ENCODE measurements around the gene ANLN.
"Not testable (repeated sequence)": the region's sequence is repeated elsewhere in the genome, so short reads cannot be mapped to it uniquely, and the experiment has no call there.

ANLN gene

GRCh38 chr7:36416251-36416650 is 26.6 kb downstream of the ANLN start:
- DNase-seq (ENCODE audit: low spot score) = no peak

- no peak for DNase-seq (ENCODE audit: low spot score)
These were observed 30.6 kb downstream of the ANLN start for GRCh38 chr7:36420307-36420706.

GRCh38 chr7:36422072-36422471 is 32.4 kb downstream of the ANLN start:
- no peak for DNase-seq (ENCODE audit: low spot score)

GRCh38 chr7:36423633-36424032 is 34.0 kb downstream of the ANLN start:
- no peak for DNase-seq (ENCODE audit: low spot score)

GRCh38 chr7:36430186-36430585 is 40.5 kb downstream of the ANLN start:
- no peak for DNase-seq (ENCODE audit: low spot score)

- DNase-seq (ENCODE audit: low spot score) = no peak
These were observed 41.2 kb downstream of the ANLN start for GRCh38 chr7:36430881-36431280.

GRCh38 chr7:36438211-36438610 is 48.5 kb downstream of the ANLN start:
- no peak for DNase-seq (ENCODE audit: low spot score)

- no peak for DNase-seq (ENCODE audit: low spot score)
These were observed 50.0 kb downstream of the ANLN start for GRCh38 chr7:36439624-36440023.

- peak; percentile 65 for DNase-seq (ENCODE audit: low spot score)
These were observed 51.2 kb downstream of the ANLN start for GRCh38 chr7:36440880-36441279.

- DNase-seq (ENCODE audit: low spot score) = no peak
These were observed 51.8 kb downstream of the ANLN start for GRCh38 chr7:36441344-36442022.

GRCh38 chr7:36448781-36449379 is 59.2 kb downstream of the ANLN start:
- no peak for DNase-seq (ENCODE audit: low spot score)

- no peak for DNase-seq (ENCODE audit: low spot score)
These were observed 60.0 kb downstream of the ANLN start for GRCh38 chr7:36449685-36450084.

GRCh38 chr7:36453769-36454168 is 64.1 kb downstream of the ANLN start:
- DNase-seq (ENCODE audit: low spot score) = no peak

- DNase-seq (ENCODE audit: low spot score) = no peak
These were observed 66.0 kb downstream of the ANLN start for GRCh38 chr7:36455646-36456045.

GRCh38 chr7:36456138-36456537 is 66.5 kb downstream of the ANLN start:
- DNase-seq (ENCODE audit: low spot score) = no peak

- DNase-seq (ENCODE audit: low spot score) = no peak
These were observed 66.9 kb downstream of the ANLN start for GRCh38 chr7:36456548-36456947.

- no peak for DNase-seq (ENCODE audit: low spot score)
These were observed 69.7 kb downstream of the ANLN start for GRCh38 chr7:36459236-36459960.

- DNase-seq (ENCODE audit: low spot score) = no peak
These were observed 71.3 kb downstream of the ANLN start for GRCh38 chr7:36460811-36461429.

- DNase-seq (ENCODE audit: low spot score) = no peak
These were observed 73.0 kb downstream of the ANLN start for GRCh38 chr7:36462551-36463137.

- DNase-seq (ENCODE audit: low spot score) = no peak
These were observed 74.6 kb downstream of the ANLN start for GRCh38 chr7:36464271-36464670.

- not testable (repeated sequence) for DNase-seq (ENCODE audit: low spot score)
These were observed 76.3 kb downstream of the ANLN start for GRCh38 chr7:36466001-36466400.

GRCh38 chr7:36468370-36469101 is 78.9 kb downstream of the ANLN start:
- DNase-seq (ENCODE audit: low spot score) = no peak
